Activated CD4-positive, alpha-beta T cell treated with anti-CD3 and anti-CD28 coated beads, Interleukin-2, amount 50 U/mL, for 48 hours (primary cell): ENCODE data around the gene CASP5.

Source experiments
- DNase-seq, 2 experiments: peaks; one replicate each; pipeline ENCODE4 v3.0.0-alpha.2; 2020

The CASP5 gene

GRCh38 chr11:104967534-104968354 lies 55.2 kb downstream of the CASP5 start:
- no peak for DNase-seq

GRCh38 chr11:104965735-104966134 lies 57.2 kb downstream of the CASP5 start:
- no peak for DNase-seq

- DNase-seq, result no peak
Measured at GRCh38 chr11:104964247-104964646, 58.7 kb downstream of the CASP5 start.

GRCh38 chr11:104962852-104963251 lies 60.1 kb downstream of the CASP5 start:
- DNase-seq, result no peak

GRCh38 chr11:104957280-104957679 lies 65.7 kb downstream of the CASP5 start:
- no peak for DNase-seq

- no peak for DNase-seq
Measured at GRCh38 chr11:104956528-104956927, 66.4 kb downstream of the CASP5 start.

GRCh38 chr11:104946907-104947306 lies 76.1 kb downstream of the CASP5 start:
- DNase-seq, result no peak
